Hepatocyte (in vitro differentiated cells): ENCODE measurements around the gene LRRC47. TPM values are rescaled to one million over a fixed set of nuclear protein-coding genes. Genes with fewer than 3 reads are reported as not detected.

ENCODE experiments used
- DNase-seq: peaks from one replicate; pipeline ENCODE4 v3.0.0-alpha.2; 2016; ENCODE audit warnings: low spot score
- H2AFZ ChIP-seq: fragments of 200-600 bp; sonication (generic); 2 replicates; pipeline ENCODE4 v1.6.0; 2016; ENCODE audit warnings: antibody characterized with exemption, mild to moderate bottlenecking
- H3K27ac ChIP-seq: fragments of 200-600 bp; sonication (generic); 2 replicates; pipeline ENCODE4 v1.5.1; 2016; ENCODE audit warnings: mild to moderate bottlenecking
- H3K27me3 ChIP-seq: fragments of 200-600 bp; sonication (generic); 2 replicates; pipeline ENCODE4 v1.6.1; 2016
- H3K36me3 ChIP-seq: fragments of 200-600 bp; sonication (generic); replicated peaks from 2 replicates; pipeline ENCODE4 v1.5.1; 2016; ENCODE audit warnings: low read depth; ENCODE audit not compliant: insufficient read depth
- H3K4me1 ChIP-seq: fragments of 200-600 bp; sonication (generic); 2 replicates; pipeline ENCODE4 v1.5.1; 2016; ENCODE audit warnings: mild to moderate bottlenecking, moderate library complexity; ENCODE audit not compliant: insufficient read depth
- H3K4me2 ChIP-seq: fragments of 200-600 bp; sonication (generic); 2 replicates; pipeline ENCODE4 v1.6.0; 2016
- H3K4me3 ChIP-seq: fragments of 200-600 bp; sonication (generic); 2 replicates; pipeline ENCODE4 v1.5.1; 2016; ENCODE audit warnings: mild to moderate bottlenecking
- H3K79me2 ChIP-seq: fragments of 200-600 bp; sonication (generic); 2 replicates; pipeline ENCODE4 v1.6.0; 2017; ENCODE audit warnings: mild to moderate bottlenecking
- H3K9me2 ChIP-seq: fragments of 200-600 bp; sonication (generic); replicated peaks from 2 replicates; pipeline ENCODE4 v1.6.0; 2017; ENCODE audit warnings: mild to moderate bottlenecking; ENCODE audit not compliant: insufficient read depth
- H3K9me3 ChIP-seq: fragments of 200-600 bp; sonication (generic); 2 replicates; pipeline ENCODE4 v1.5.1; 2016; ENCODE audit warnings: low read depth, mild to moderate bottlenecking
- H4K20me1 ChIP-seq: fragments of 200-600 bp; sonication (generic); 2 replicates; pipeline ENCODE4 v1.6.0; 2016; ENCODE audit warnings: mild to moderate bottlenecking; ENCODE audit not compliant: insufficient read depth, poor library complexity, severe bottlenecking
- CTCF ChIP-seq: fragments of 200-600 bp; sonication (generic); IDR thresholded peaks from 2 replicates; pipeline ENCODE4 v1.5.1; 2016; ENCODE audit warnings: antibody characterized with exemption, mild to moderate bottlenecking; ENCODE audit not compliant: poor library complexity
- EZH2 ChIP-seq: fragments of 200-600 bp; sonication (generic); IDR thresholded peaks from 2 replicates; pipeline ENCODE4 v1.6.1; 2016; ENCODE audit warnings: antibody characterized with exemption, mild to moderate bottlenecking, borderline replicate concordance
- EZH2phosphoT487 ChIP-seq: fragments of 200-600 bp; sonication (generic); IDR thresholded peaks from one replicate; pipeline ENCODE4 v1.6.1; 2018; ENCODE audit warnings: antibody characterized with exemption, mild to moderate bottlenecking, low read depth, moderate library complexity; ENCODE audit not compliant: unreplicated experiment, severe bottlenecking
- WGBS: methylation state at CpG from one replicate; pipeline ENCODE4 v1.1.6; 2016; ENCODE audit warnings: low lambda C conversion rate; ENCODE audit errors: missing lambda C conversion rate; 5-methylcytosine and 5-hydroxymethylcytosine counted together
- polyA plus RNA-seq: library from polyadenylated mRNA; unstranded; fragments of >200 nt; fragmentation: Nextera tagmentation; extraction: Ambion mirVana; gene quantifications from 2 replicates; pipeline ENCODE4 v1.2.1, GENCODE V29; 2016
- total RNA-seq: library from RNA; depleted of rRNA; stranded (reverse); fragments of >200 nt; gene quantifications from 2 replicates; pipeline ENCODE4 v1.2.3, GENCODE V29; 2014

LRRC47 gene
- total and polyA plus RNA-seq, 2 experiments from 2014 or later: 36.2 to 38.8 TPM

- Histone ChIP-seq H3K4me2 (peak overlapping the region; percentile 99), H3K27me3 (no peaks in the 10 kb centered on the region), H2AFZ (peak overlapping the region; percentile 34), H3K4me3 (peak overlapping the region; percentile 69), H4K20me1 (no peaks in the 10 kb centered on the region), H3K79me2 (peaks cover 19% of the 10 kb centered on the region), H3K27ac (no peak overlapping the region), H3K36me3 (no peaks in the 10 kb centered on the region), H3K9me3 (no peaks in the 10 kb centered on the region), H3K4me1 (peaks cover 6% of the 10 kb centered on the region), H3K9me2 (no peaks in the 10 kb centered on the region)
- peak; percentile 90 for DNase-seq
- 1% methylated on average over 25 of the region's 73 CpGs for WGBS
- TF ChIP-seq EZH2phosphoT487 (no peak), CTCF (no peak), EZH2 (no peak)
Observed at GRCh38 chr1:3746830-3747521, 49.3 kb downstream of the LRRC47 start.

- Histone ChIP-seq H2AFZ (peak overlapping the region; percentile 34), H4K20me1 (no peaks in the 10 kb centered on the region), H3K79me2 (peaks cover 19% of the 10 kb centered on the region), H3K9me3 (no peaks in the 10 kb centered on the region), H3K9me2 (no peaks in the 10 kb centered on the region), H3K36me3 (no peaks in the 10 kb centered on the region), H3K4me2 (peak overlapping the region; percentile 99), H3K27me3 (no peaks in the 10 kb centered on the region), H3K27ac (no peak overlapping the region), H3K4me3 (peak overlapping the region; percentile 69), H3K4me1 (peaks cover 6% of the 10 kb centered on the region)
- 7% methylated on average over 35 of the region's 35 CpGs for WGBS
- TF ChIP-seq EZH2: no peak
- no peak for TF ChIP-seq CTCF
- TF ChIP-seq EZH2phosphoT487: no peak
- DNase-seq: no peak
Observed at GRCh38 chr1:3746389-3746829, 49.9 kb downstream of the LRRC47 start.

GRCh38 chr1:3745590-3746381 is 50.5 kb downstream of the LRRC47 start:
- Histone ChIP-seq H3K4me2 (peak overlapping the region; percentile 99), H3K27ac (no peak overlapping the region), H2AFZ (no peak overlapping the region), H3K79me2 (peaks cover 19% of the 10 kb centered on the region), H3K4me3 (no peak overlapping the region), H3K9me3 (no peaks in the 10 kb centered on the region), H3K36me3 (no peaks in the 10 kb centered on the region), H3K4me1 (peaks cover 6% of the 10 kb centered on the region), H3K27me3 (no peaks in the 10 kb centered on the region), H4K20me1 (no peaks in the 10 kb centered on the region), H3K9me2 (no peaks in the 10 kb centered on the region)
- WGBS: 85% methylated on average over 25 of the region's 25 CpGs
- no peak for TF ChIP-seq EZH2
- TF ChIP-seq CTCF: no peak
- TF ChIP-seq EZH2phosphoT487: no peak
- no peak for DNase-seq
